IPS-15b (cell line): ENCODE measurements around the gene RAB22A.

Source experiments
- H3K27me3 ChIP-seq: one replicate; pipeline ENCODE4 v1.6.1; 2013; ENCODE audit warnings: low read length; ENCODE audit not compliant: control insufficient read depth, insufficient read depth
- H3K36me3 ChIP-seq: one replicate; pipeline ENCODE4 v1.6.1; 2013; ENCODE audit warnings: low read length; ENCODE audit not compliant: control insufficient read depth, insufficient read depth
- H3K4me1 ChIP-seq: one replicate; pipeline ENCODE4 v1.6.1; 2013; ENCODE audit warnings: mild to moderate bottlenecking, low read length; ENCODE audit not compliant: control insufficient read depth, insufficient read depth
- H3K4me3 ChIP-seq: one replicate; pipeline ENCODE4 v1.5.1; 2013; ENCODE audit warnings: low read depth, low read length
- H3K9ac ChIP-seq: one replicate; pipeline ENCODE4 v1.6.1; 2013; ENCODE audit warnings: low read depth, mild to moderate bottlenecking, low read length
- H3K9me3 ChIP-seq: one replicate; pipeline ENCODE4 v1.6.1; 2013; ENCODE audit warnings: mild to moderate bottlenecking, low read length; ENCODE audit not compliant: control insufficient read depth, insufficient read depth

RAB22A gene

DNA sequence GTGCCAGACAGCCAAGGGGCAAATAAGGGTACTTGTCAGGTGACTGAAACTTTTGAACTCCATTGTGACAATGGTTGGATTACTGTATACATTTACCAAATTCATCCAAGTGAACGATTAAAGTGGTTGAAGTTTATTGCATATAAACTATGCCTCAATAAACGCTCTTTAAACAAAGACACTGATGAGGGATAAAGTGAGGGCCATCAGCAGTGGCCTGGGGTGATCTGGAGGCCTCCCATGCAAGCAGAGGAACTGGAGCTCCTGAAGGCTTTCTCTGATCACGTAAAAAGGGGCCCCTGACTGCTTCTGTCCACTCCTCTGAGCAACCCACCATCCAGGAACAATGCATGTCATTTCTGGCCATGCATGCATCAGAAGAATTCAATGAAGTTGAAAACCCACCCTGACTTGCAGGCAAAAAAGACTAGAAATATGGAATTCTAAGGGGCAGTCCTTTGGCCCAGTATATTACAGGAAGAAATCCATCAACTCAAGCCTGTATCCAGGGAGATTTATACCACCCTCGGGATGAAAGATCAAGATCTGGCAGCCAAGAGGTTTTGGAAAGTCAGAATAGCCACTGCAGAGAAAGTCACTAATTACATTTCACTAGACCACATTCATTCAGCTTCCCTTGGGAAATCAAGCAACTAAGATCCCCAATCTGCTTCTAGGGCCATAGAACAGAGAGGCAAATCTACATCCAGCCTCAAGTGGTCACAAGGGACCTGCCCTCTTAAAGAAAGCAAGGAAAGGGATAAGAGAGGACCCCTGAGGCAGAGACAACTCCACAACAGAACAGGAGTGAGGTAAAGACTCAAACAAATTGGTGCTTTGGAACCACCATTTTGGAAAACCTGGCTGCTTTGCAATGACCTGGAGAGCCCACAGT lies 31.7 kb upstream of the RAB22A start:
- Histone ChIP-seq H3K36me3 (no peaks in the 10 kb centered on the region), H3K4me1 (no peaks in the 10 kb centered on the region), H3K9ac (no peak overlapping the region), H3K9me3 (no peaks in the 10 kb centered on the region), H3K27me3 (no peaks in the 10 kb centered on the region), H3K4me3 (no peak overlapping the region)

DNA sequence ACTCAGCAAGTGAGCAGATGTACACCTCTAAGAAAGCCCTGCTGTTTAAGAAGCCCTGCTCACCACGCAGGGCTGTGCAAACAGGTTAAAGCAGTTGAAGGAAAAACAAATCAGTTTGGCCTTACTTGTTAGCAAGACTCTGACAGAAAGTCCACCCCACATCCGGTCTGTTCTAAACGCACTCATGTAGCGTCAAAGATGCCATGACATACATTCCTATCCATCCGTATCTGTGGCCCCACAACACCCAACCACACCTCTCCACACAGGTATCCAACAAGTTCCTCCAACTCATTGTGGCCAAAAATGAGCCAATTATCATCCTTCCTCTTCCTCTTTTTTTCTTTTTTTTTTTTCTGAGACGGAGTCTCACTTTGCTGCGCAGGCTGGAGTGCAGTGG lies 22.8 kb upstream of the RAB22A start:
- H3K36me3 ChIP-seq: no peaks in the 10 kb centered on the region
- H3K4me3 ChIP-seq: no peak overlapping the region
- no peaks in the 10 kb centered on the region for H3K9me3 ChIP-seq
- no peaks in the 10 kb centered on the region for H3K27me3 ChIP-seq
- no peaks in the 10 kb centered on the region for H3K4me1 ChIP-seq
- H3K9ac ChIP-seq: no peak overlapping the region

DNA sequence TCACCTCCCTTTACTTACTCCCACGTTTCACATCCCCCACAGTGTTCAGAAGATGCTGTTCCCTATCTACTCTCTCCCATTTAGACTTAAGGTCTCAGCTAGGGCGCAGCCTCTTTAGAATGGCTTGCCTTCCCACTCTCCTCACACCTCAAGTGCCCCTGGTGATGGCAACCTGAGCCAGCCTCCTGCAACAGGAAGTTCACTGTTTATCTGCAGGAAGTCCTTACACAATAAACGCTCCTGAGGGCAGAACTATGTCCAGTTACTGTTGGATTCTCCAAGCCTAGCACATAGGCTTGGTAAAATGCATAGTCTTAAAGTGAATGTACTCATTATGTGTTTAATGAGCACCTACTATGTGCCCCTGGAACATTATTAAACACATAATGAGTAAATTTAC lies 21.9 kb upstream of the RAB22A start:
- no peaks in the 10 kb centered on the region for H3K4me1 ChIP-seq
- H3K9ac ChIP-seq: no peak overlapping the region
- no peak overlapping the region for H3K4me3 ChIP-seq
- H3K9me3 ChIP-seq: no peaks in the 10 kb centered on the region
- no peaks in the 10 kb centered on the region for H3K27me3 ChIP-seq
- no peaks in the 10 kb centered on the region for H3K36me3 ChIP-seq

DNA sequence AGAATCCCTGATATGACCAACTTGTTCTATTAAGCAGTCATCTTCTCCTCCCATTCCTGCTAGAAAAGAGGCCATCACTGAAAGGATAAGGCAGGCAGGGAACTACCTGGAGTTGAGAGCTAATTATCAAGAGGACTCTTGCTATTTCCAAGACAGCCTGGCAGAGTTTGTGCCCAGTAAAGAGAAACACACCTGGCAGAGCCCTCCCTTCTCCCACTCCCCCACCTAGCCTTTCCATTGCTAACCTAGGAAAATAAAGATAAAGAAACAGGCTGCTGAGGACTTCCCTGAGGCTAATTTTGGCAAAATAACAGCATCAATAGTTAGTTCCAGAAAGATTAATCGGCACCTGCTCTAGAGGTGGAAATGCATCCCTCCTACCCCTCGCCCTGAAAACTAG lies 20.4 kb upstream of the RAB22A start:
- H3K9ac ChIP-seq: no peak overlapping the region
- H3K36me3 ChIP-seq: no peaks in the 10 kb centered on the region
- no peaks in the 10 kb centered on the region for H3K27me3 ChIP-seq
- no peaks in the 10 kb centered on the region for H3K9me3 ChIP-seq
- H3K4me1 ChIP-seq: peaks cover under 1% of the 10 kb centered on the region
- H3K4me3 ChIP-seq: no peak overlapping the region

DNA sequence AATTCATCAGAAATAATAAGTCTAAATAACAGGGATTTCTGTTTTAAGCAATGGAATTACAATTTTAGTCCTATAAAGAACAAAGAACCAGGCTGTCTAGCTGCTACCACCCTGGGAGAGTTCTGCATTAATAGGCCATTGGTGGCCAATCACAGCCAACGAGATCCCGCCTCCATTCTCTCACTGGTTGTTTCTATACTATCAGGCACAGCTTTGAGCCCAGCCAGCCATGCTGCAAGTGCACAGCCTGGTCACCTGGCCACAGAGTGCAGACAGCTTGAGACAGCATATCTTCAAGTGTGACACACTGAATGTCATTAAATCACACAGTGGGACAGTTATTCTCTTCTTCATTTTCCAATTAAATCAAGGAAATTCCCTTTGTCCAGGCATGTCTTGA lies 16.1 kb upstream of the RAB22A start:
- Histone ChIP-seq H3K4me1 (peaks cover 11% of the 10 kb centered on the region), H3K9me3 (no peaks in the 10 kb centered on the region), H3K9ac (no peak overlapping the region), H3K4me3 (no peak overlapping the region), H3K27me3 (no peaks in the 10 kb centered on the region), H3K36me3 (no peaks in the 10 kb centered on the region)

DNA sequence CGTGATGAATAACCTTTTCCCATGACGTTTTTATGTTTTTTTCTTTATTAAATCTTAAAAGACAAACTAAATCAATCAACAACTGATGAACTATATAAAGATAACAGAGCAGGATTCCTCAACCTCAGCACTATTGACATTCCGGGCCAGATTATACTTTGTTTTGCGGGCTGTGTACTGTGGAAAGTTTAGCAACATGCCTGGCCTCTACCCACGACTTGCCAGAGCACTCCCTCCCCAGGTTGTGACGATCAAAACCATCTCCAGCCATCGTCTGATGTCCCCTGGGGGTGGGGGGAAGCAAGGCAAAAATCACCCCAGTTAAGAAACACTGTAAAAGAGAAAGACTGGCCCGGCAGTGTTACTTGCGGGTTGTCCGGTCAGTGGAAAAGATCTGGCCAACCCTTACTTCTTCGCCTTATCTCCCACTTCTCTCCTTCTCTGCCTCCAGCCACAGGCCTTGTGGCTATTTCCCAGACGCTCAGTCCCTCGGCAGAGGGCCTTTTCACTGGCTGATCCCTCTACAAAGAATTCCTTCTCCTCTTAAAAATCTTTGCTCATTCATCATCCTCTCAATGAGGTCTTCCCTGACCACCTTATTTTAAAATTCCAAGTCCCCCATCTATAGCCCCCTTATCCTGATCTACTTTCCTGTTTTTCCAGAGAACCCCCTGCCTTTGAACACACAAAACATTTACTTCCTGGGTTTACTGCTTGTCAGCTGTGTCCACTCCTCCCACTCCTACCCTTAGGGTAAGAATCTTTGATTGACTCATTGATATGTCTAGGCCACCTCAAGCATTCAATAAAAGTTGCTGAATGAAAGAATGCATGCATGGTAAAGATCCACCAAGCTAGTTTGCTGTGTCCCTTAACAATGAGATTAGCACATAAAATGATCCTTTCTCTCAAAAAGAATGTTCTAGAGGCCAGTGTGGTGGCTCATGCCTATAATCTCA lies 14.7 kb upstream of the RAB22A start:
- Histone ChIP-seq H3K4me3 (no peak overlapping the region), H3K4me1 (peaks cover 11% of the 10 kb centered on the region), H3K9me3 (no peaks in the 10 kb centered on the region), H3K27me3 (no peaks in the 10 kb centered on the region), H3K36me3 (no peaks in the 10 kb centered on the region), H3K9ac (no peak overlapping the region)

DNA sequence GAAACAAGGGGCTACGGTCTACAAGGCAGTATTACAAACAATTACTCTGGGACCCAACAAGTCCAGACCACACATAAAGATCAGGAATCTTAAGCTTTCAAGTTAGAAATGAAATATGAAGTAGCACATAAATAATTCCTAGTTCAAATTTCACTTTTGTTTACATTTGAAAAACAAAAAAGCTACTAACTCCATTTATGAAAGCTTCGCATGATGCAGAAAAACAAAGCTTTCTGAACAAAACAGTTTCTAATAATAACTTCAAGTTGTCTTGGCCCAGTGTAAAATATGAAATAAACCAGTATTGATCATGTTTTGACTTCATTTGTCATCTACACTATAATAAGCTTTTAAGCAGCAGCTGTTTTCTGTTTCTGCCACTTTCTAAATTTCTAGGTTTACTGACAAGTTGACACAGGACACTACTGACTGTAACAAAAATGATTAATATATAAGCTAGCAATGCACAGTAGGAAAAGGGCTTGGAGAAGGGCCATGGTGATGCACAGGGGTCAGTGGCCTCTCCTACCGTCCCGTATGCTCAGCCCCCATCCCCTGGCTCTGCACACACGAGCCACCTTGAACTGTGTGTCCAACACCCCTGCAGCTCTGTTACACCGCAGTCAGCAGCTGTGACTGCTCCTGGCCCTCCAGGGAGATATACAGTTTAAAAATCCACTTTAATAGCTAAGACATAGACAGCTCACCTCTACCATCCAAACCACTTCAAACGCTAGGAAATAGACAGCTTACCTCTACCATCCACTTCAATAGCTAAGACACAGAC lies 13.3 kb upstream of the RAB22A start:
- Histone ChIP-seq H3K4me1 (peaks cover 11% of the 10 kb centered on the region), H3K36me3 (no peaks in the 10 kb centered on the region), H3K9ac (no peak overlapping the region), H3K4me3 (no peak overlapping the region), H3K27me3 (no peaks in the 10 kb centered on the region), H3K9me3 (no peaks in the 10 kb centered on the region)

DNA sequence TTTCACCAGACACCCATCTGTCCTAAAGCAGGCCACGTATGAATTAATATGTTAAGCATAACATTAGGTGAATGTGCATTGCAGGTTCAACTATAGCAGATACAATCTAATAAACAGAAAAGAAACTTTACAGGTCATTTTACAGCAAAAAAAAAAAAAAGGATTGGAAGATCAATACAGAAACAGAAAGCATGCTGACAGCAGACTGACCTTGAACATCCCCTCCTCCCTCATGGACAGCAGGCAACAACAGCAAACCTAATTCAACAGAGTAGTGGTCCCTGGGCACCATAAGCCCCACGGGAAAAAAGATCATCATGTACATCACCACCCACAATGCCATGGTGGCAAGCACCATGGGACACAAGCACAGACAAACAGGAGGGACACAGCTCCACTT lies 12.1 kb upstream of the RAB22A start:
- Histone ChIP-seq H3K4me1 (peaks cover 11% of the 10 kb centered on the region), H3K9me3 (no peaks in the 10 kb centered on the region), H3K4me3 (no peak overlapping the region), H3K27me3 (no peaks in the 10 kb centered on the region), H3K36me3 (no peaks in the 10 kb centered on the region), H3K9ac (no peak overlapping the region)

DNA sequence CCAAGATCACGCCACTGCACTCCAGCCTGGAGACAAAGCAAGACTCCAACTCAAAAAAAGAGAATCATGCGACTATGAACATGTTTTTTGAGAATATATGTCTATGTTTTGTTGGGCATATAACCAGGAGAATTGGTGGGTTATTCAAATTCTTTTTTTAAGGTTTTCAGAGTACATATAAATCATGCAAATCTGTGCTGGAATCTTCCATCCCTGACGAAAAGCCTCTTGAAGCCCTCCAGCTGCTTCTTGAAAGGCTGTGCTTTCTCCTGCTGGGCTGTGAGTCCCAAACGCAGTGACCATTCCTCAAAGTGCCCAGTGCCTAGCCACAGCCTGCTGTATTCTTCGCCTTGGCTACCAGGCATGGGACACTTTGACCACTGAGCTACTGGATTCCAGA lies 9.2 kb upstream of the RAB22A start:
- Histone ChIP-seq H3K4me3 (no peak overlapping the region), H3K4me1 (peaks cover under 1% of the 10 kb centered on the region), H3K36me3 (no peaks in the 10 kb centered on the region), H3K9ac (no peak overlapping the region), H3K9me3 (no peaks in the 10 kb centered on the region), H3K27me3 (no peaks in the 10 kb centered on the region)

DNA sequence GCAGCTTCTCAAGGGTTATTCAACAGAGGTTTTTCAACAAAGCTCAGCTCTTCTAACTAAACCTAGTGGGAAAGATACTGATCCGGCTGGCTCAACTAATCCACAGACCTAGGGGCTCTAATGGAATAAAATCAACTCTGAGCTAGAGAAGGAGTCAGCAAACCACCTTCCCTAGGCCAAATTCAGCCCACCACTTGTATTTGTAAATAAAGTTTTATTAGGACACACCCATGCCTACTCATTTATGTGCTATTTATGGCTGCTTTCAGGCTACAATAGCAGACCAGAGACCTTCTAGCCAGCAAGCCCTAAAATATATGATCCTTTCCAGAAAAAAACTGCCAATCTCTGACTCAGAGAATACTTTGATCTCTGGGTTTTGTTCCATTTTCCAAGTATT lies 6.0 kb upstream of the RAB22A start:
- Histone ChIP-seq H3K4me3 (no peak overlapping the region), H3K36me3 (no peaks in the 10 kb centered on the region), H3K4me1 (peaks cover 2% of the 10 kb centered on the region), H3K27me3 (no peaks in the 10 kb centered on the region), H3K9me3 (no peaks in the 10 kb centered on the region), H3K9ac (no peak overlapping the region)

DNA sequence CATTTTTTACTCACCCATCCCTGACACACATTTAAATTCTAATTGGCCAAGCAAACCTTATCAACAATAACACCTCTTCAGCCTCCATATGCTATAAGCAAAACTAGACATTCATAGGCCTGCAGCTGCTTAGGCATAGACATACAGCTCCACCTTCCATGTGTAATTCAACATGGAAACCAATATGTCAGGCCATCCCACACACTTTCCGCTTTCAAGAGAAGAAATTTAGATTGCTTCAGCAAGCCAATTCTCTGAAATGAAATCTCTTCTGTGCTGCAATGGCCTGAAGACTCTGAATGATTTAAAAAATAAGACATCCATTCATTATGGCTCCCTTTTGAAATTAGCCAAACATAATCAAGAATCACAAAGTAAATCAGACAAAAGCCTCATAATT lies 4.5 kb upstream of the RAB22A start:
- Histone ChIP-seq H3K4me3 (no peak overlapping the region), H3K9ac (no peak overlapping the region), H3K9me3 (no peaks in the 10 kb centered on the region), H3K36me3 (no peaks in the 10 kb centered on the region), H3K4me1 (peaks cover 2% of the 10 kb centered on the region), H3K27me3 (no peaks in the 10 kb centered on the region)
